Aorta (tissue), 5 donors: ENCODE data around the gene TCF23. TPM values are rescaled to one million over a fixed set of nuclear protein-coding genes. Genes with fewer than 3 reads are reported as not detected.

Source experiments
- ATAC-seq: fragments of 200-7000 bp; cut with Tn5 transposase; one replicate; pipeline ENCODE4 v1.9.1; 2022; ENCODE audit warnings: moderate library complexity; ENCODE audit not compliant: low FRiP score
- DNase-seq, 2 donors: peaks; one replicate each; pipeline ENCODE4 v3.0.0-alpha.2; 2020
- H3K27ac ChIP-seq, 2 donors: one replicate each; pipeline ENCODE4 v1.5.1; 2013; ENCODE audit warnings: low read length in 2 of 2, mild to moderate bottlenecking in 2 of 2, moderate library complexity in 2 of 2, control low read depth in 1 of 2, inconsistent platforms in 1 of 2, low read depth in 1 of 2
- H3K27me3 ChIP-seq, 2 donors: one replicate each; pipeline ENCODE4 v1.6.1; 2013; ENCODE audit warnings: control low read depth in 1 of 2, low read length in 1 of 2, mild to moderate bottlenecking in 1 of 2, moderate library complexity in 1 of 2; ENCODE audit not compliant: insufficient read depth in 2 of 2, control insufficient read depth in 1 of 2
- H3K36me3 ChIP-seq, 2 donors: one replicate each; pipeline ENCODE4 v1.6.1; 2013; ENCODE audit warnings: control low read depth in 1 of 2, low read length in 1 of 2, mild to moderate bottlenecking in 1 of 2; ENCODE audit not compliant: insufficient read depth in 2 of 2, control insufficient read depth in 1 of 2
- H3K4me1 ChIP-seq, 2 donors: one replicate each; pipeline ENCODE4 v1.6.1; 2013; ENCODE audit warnings: low read length in 2 of 2, control low read depth in 1 of 2, mild to moderate bottlenecking in 1 of 2, moderate library complexity in 1 of 2; ENCODE audit not compliant: insufficient read depth in 2 of 2, control insufficient read depth in 1 of 2
- H3K4me3 ChIP-seq, 2 donors: one replicate each; pipeline ENCODE4 v1.5.1; 2013; ENCODE audit warnings: low read length in 2 of 2, control low read depth in 1 of 2, mild to moderate bottlenecking in 1 of 2
- H3K9me3 ChIP-seq: one replicate; pipeline ENCODE4 v1.6.1; 2013; ENCODE audit warnings: mild to moderate bottlenecking, low read length; ENCODE audit not compliant: control insufficient read depth
- WGBS, 2 donors: extraction: QIAGEN DNeasy Blood & Tissue Kit; methylation state at CpG; one replicate each; pipeline ENCODE4 v1.1.7; 2013; 5-methylcytosine and 5-hydroxymethylcytosine counted together
- intact Hi-C, 2 donors: fragments of 100-400 bp; cut with DNase I; formaldehyde crosslinking; loops; one replicate each; pipeline versions ENCODE4 v1.14.2 to v1.15.0; 2022
- polyA plus RNA-seq, 2 donors: library from polyadenylated mRNA; stranded (reverse); fragments of 200-250 nt; gene quantifications; one replicate each; pipeline ENCODE4 v1.2.3, GENCODE V29; 2013
- total RNA-seq, 2 donors: library from RNA; stranded (reverse); fragmentation: NEBNext Ultra II Directional; extraction: Animal tissue kit (Norgen Biotek cat#: 25700); gene quantifications; one replicate each; pipeline ENCODE4 v1.2.1, GENCODE V29; 2021
- donor health status: healthy with polysubstance abuse.
- donor health status: Bipolar disorder and iron deficiency.
- donor health status: DM: no; HTN: no; CAD: no.
- donor health status: DM: no; HTN: no; CAD: no.
- donor health status: DM: yes; HTN: yes; CAD: no.

Gene TCF23
- total and polyA plus RNA-seq, 4 donors, result 0.39 to 1.1 TPM; not detected in 2

DNA sequence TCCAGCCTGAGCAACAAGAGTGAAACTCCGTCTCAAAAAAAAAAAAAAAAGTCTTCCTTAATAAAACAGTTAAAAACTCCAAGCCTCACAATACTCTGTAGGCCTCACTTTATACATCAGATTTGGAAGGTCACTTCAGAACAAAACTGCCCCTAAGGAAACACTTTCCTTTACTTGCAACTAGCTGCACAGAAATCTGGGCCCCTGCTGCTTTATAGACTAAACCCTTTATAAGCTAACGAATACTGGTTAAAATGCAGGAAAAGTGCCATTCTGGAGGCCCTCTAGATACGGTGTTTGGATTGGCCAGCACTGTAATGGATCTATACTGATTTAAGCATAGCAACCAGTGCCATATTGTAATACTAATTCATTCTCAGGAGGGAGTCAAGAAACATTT lies 23.7 kb upstream of the TCF23 start:
- Histone ChIP-seq H3K4me3 (no peak overlapping the region), H3K27me3 (no peaks in the 10 kb centered on the region), H3K36me3 (no peaks in the 10 kb centered on the region), H3K4me1 (no peaks in the 10 kb centered on the region), H3K9me3 (no peaks in the 10 kb centered on the region), H3K27ac (no peak overlapping the region)
- no peak for ATAC-seq
- DNase-seq, result no peak
- 84 to 85% methylated on average over 3 of the region's 3 CpGs for WGBS, 2 donors
- intact Hi-C loops, result no loop called here

DNA sequence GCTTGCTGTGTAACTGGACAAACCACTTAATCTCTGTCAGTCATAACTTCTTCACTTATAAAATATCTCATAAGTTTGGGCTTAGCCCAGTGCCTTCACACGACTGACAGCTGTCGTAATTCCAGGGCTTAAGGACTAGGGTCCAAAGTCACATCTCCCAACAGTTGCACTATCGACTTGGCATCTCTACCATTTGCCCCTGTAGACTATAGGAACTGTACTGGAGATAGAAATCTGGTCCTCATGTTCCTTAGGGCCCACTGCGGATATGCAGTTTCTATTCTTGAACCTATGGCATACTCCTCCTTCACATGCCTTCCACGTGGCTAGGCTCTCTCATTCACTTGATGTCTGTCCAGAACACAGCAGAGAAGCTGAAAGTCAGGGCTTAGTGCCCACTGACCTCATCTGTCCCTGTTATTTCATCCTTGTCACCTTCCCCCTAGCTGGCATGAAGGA lies 22.5 kb upstream of the TCF23 start:
- no peaks in the 10 kb centered on the region for H3K4me1 ChIP-seq
- ATAC-seq, result no peak
- no peaks in the 10 kb centered on the region for H3K27me3 ChIP-seq
- peaks cover 0 to 5% of the 10 kb centered on the region in 2 donors for H3K36me3 ChIP-seq
- no peak for DNase-seq
- 35 to 42% methylated on average over 5 of the region's 5 CpGs for WGBS, 2 donors
- no peaks in the 10 kb centered on the region for H3K9me3 ChIP-seq
- intact Hi-C loops, result no loop called here
- H3K27ac ChIP-seq, result no peak overlapping the region
- no peak overlapping the region for H3K4me3 ChIP-seq

GRCh38 chr2:27127883-27128667 lies 20.7 kb upstream of the TCF23 start:
- intact Hi-C loops, result no loop called here
- Histone ChIP-seq H3K4me3 (no peak overlapping the region), H3K36me3 (peaks cover 0 to 6% of the 10 kb centered on the region in 2 donors), H3K27ac (no peak overlapping the region), H3K27me3 (no peaks in the 10 kb centered on the region), H3K4me1 (no peaks in the 10 kb centered on the region), H3K9me3 (no peaks in the 10 kb centered on the region)
- no peak for DNase-seq
- no peak for ATAC-seq
- WGBS, 2 donors, result 83% methylated on average over 9 of the region's 9 CpGs

- no peak overlapping the region for H3K4me3 ChIP-seq
- H3K4me1 ChIP-seq, result no peaks in the 10 kb centered on the region
- intact Hi-C loops, result no loop called here
- peaks cover 0 to 6% of the 10 kb centered on the region in 2 donors for H3K36me3 ChIP-seq
- no peaks in the 10 kb centered on the region for H3K9me3 ChIP-seq
- ATAC-seq (no peak), DNase-seq (no peak)
- no peaks in the 10 kb centered on the region for H3K27me3 ChIP-seq
- no peak overlapping the region for H3K27ac ChIP-seq
- 66 to 67% methylated on average over 10 to 11 of the region's 11 CpGs for WGBS, 2 donors
Observed at GRCh38 chr2:27128668-27129571, 19.9 kb upstream of the TCF23 start.

DNA sequence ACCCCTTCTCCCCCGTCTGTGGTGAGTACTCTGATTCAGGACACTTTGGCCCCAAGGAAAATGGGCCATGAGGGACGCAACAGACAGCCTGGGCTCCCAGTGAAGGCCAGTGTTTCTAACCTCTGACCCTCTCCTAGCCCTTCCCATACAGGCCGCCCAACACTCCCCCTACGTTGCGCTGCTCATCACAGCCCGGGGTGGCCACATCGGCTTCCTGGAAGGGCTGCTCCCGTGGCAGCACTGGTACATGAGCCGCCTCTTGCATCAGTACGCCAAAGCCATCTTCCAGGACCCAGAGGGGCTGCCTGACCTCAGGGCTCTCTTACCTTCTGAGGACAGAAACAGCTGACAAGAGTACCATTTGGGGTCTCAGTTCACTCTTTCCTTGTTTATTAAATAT lies 18.4 kb upstream of the TCF23 start:
- DNase-seq, result no peak
- 86 to 88% methylated on average over 10 of the region's 10 CpGs for WGBS, 2 donors
- Histone ChIP-seq H3K9me3 (no peaks in the 10 kb centered on the region), H3K36me3 (peaks cover 0 to 6% of the 10 kb centered on the region in 2 donors), H3K27ac (no peak overlapping the region), H3K4me1 (no peaks in the 10 kb centered on the region), H3K4me3 (no peak overlapping the region), H3K27me3 (no peaks in the 10 kb centered on the region)
- intact Hi-C loops, result loop anchor here in 1 of 2 donors (5.0 kb wide), 2 partner anchors 43 to 82 kb away; partner anchors contain the start of genes ATRAID, KHK and SLC5A6
- ATAC-seq, result no peak

DNA sequence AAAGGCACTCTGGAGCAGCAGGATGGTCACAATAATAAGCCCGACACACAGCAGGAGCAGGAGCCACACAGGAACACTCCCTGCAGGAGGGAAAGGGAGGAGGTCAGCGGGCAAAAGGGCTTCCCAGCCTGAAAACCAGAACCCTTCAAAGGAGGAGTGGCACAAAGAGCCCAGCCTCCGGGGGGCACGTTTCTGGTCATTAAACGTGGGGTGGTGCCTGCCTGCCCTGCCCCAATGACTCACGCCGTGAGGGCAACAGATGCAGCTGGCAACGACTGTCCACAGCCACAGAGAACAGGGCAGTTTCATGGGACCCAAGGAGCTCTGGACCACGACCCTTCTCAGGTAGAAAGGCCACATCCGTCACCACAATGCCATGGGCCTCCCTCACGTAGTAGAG lies 17.4 kb upstream of the TCF23 start:
- ATAC-seq (no peak), DNase-seq (no peak)
- no peaks in the 10 kb centered on the region for H3K4me1 ChIP-seq
- intact Hi-C loops, result loop anchor here in 1 of 2 donors (5.0 kb wide), 2 partner anchors 44 to 81 kb away; partner anchors contain the start of genes ATRAID, KHK and SLC5A6
- peaks cover 0 to 6% of the 10 kb centered on the region in 2 donors for H3K36me3 ChIP-seq
- H3K4me3 ChIP-seq, result no peak overlapping the region
- H3K27ac ChIP-seq, result no peak overlapping the region
- no peaks in the 10 kb centered on the region for H3K9me3 ChIP-seq
- H3K27me3 ChIP-seq, result no peaks in the 10 kb centered on the region
- 86 to 88% methylated on average over 11 of the region's 11 CpGs for WGBS, 2 donors

- DNase-seq (no peak), ATAC-seq (no peak)
- no peak overlapping the region for H3K27ac ChIP-seq
- peak overlapping the region; percentile 83 to 89 for H3K4me3 ChIP-seq
- peaks cover 0 to 6% of the 10 kb centered on the region in 2 donors for H3K36me3 ChIP-seq
- intact Hi-C loops, result loop anchor here in 1 of 2 donors (5.0 kb wide), 2 partner anchors 46 to 79 kb away; partner anchors contain the start of genes ATRAID, KHK and SLC5A6
- H3K9me3 ChIP-seq, result no peaks in the 10 kb centered on the region
- 35 to 38% methylated on average over 14 of the region's 14 CpGs for WGBS, 2 donors
- no peaks in the 10 kb centered on the region for H3K4me1 ChIP-seq
- no peaks in the 10 kb centered on the region for H3K27me3 ChIP-seq
Observed at GRCh38 chr2:27133195-27133875, 15.5 kb upstream of the TCF23 start.
